GM08714 (cell line): Measurements from ENCODE around the gene RXRA.

ENCODE experiments used
- H3K4me3 ChIP-seq: fragments of 200-500 bp; sonication (Bioruptor generic); 2 replicates; pipeline ENCODE4 v1.5.1; 2014; ENCODE audit warnings: mild to moderate bottlenecking, low read length, inconsistent platforms
- ZNF274 ChIP-seq: IDR thresholded peaks from 2 replicates; pipeline ENCODE4 v1.6.1; 2012; ENCODE audit warnings: mild to moderate bottlenecking, low read depth, low read length

Gene RXRA

DNA sequence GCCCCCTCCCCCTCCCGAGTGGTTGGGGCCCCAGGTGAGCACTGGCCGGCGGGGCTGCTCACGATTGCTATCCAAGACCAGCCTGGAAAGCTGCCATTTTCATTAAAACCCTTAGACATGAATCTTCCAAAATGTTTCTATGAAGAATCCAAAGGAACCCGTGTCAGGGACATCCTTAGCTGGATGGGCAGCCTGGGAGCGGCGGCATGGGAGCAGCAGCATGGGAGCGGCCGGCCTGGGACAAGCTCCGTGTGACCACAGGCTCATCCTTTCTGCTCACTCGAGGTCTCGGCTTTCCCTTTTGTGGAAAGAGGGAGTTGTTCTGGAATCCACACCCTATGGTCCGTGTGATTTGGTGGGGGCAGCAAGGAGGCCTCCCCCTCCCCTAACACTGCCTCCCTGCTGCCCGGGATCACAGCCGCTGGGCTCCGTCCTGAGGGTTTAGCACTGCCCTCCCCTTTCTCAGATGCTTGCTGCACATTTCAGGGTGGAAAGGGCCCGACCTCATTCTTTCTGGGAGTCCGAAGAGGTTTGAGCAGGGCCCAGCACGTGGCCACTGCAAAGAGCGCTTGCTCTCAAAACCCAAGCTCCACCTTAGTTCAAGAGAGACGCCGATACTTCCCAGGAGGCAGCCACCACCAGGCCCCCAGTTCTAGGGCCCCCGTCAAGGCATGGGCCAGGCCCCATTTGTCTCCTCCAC, 127.7 kb downstream of the RXRA start:
- no peak overlapping the region for H3K4me3 ChIP-seq
- TF ChIP-seq ZNF274 = no peak

DNA sequence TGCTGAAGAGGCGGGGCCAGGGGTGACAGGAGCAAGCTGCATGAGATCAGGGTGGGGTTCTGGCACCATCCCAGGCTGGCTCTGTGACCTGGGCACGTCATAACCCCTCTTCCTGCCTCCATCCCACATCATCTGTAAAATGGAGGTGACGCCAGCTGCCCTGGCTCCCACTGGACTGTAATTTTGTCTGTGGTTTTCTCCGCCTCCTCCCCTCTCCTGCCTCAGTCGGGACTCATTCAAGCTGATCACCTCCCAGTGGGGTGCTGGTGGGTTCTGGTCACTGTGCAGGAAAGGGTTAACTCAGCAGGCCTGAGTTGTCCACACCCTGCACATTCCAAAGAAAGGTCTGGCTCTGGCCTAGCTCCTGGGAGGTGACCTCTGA, 128.2 kb downstream of the RXRA start:
- no peak overlapping the region for H3K4me3 ChIP-seq
- no peak for TF ChIP-seq ZNF274

DNA sequence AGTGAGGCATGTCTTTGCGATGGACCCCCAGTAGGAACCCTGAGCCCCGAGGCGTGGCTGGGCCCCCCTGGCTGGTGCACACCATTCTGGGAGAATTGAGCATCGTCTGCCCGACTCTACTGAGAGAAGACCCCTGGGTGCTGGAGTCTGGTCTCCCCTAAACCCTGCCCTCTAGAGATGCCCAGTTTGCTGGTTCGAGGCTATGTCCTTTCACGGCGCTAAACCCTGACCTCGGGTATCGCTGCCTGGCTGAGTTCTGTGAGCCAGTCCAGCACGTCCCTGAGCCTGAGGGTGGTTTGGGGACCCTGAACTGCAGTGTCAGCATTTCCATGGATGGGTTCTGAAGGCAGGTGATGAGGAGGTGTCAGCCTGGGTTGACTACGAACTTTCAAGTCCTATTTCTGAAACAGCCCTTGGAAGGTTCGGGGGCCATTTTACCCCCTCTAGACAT, 128.8 kb downstream of the RXRA start:
- H3K4me3 ChIP-seq = no peak overlapping the region
- no peak for TF ChIP-seq ZNF274

DNA sequence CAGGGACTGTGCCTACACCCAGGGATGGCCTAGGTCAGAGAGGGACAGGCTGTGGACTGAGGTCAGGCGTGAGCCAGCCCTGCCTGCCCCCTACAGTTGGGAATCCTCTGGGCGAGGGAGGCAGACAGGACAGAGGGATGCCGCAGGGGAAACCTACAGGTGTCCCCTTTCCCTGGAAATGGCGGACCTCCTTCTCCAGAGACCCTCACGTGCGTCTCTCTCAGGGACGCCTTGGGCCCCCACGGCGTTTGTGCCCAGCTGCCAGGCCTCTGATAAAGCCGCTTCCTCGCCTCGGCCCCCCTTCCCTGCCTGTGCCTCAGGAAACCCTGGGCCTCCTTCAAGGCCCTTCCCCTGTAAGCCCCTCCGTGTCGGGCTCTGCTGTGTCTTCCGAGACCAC, 129.3 kb downstream of the RXRA start:
- TF ChIP-seq ZNF274 = no peak
- H3K4me3 ChIP-seq = no peak overlapping the region

DNA sequence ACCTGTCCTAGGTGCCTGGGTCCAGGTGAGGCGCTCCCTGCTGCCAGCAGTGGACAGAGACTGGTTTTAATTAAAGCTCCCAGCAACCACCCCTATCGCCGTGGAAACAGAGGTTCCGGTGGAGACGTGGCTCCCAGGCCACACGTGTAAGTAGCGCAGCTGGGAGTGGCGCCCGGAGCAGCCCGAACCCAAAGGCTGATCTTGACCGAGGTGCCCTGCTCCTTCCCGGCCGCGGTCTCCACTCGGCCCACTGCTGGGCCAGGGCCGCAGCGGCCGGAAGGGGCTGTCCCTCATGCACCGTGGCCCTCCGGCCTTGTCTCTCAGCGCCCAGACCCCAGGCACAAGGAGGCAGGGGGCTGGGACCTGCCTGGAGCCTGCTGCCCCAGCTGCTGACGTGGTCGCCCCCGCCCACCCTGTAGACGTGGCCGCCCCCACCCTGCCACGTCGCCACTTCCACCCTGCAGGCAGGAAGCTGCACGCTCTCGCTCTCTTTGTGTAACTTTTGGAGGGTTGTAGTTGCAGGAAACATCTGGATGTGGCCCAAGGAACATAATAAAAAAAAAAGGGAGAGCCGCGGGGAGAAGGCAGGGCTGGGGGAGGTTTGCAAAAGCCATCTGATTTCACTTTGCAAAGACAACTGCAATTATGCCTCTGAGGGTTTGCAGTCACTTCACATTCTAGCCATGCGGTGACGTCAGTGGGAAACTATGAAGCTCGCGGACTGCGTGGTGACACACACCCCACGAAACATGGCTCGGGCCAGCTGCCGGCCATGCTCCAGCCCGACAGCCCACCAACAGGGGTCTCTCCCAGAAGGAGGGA, 129.9 kb downstream of the RXRA start:
- TF ChIP-seq ZNF274 = no peak
- H3K4me3 ChIP-seq = no peak overlapping the region; the same call in 1 of the 2 replicates

DNA sequence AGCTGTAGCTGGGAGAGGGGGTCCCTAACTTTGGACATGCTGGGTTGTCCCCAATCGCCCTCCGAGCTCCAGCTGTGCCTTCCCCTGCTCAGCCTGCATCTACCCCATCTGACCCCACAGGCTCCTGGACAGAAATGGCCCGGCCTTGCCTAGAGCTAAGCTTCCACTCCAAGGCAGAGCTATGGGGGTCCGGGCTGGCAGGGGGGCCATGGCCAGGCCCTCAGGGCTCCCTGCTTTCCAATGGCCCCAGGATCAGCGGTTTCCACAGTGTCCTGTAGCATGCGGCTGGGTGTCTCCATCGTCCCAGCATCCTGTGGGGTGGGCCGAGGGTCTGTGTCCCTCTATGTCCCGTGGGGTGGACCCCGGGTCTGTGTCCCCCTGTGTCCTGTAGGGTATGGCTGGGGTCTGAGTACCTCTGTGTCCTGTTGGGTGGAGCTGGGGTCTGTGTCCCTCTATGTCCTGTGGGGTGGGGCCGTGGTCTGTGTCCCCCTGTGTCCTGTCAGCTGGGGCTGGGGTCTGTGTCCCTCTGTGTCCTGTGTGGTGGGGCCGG, 130.6 kb downstream of the RXRA start:
- no peak overlapping the region; the same call in 1 of the 2 replicates for H3K4me3 ChIP-seq
- no peak for TF ChIP-seq ZNF274

DNA sequence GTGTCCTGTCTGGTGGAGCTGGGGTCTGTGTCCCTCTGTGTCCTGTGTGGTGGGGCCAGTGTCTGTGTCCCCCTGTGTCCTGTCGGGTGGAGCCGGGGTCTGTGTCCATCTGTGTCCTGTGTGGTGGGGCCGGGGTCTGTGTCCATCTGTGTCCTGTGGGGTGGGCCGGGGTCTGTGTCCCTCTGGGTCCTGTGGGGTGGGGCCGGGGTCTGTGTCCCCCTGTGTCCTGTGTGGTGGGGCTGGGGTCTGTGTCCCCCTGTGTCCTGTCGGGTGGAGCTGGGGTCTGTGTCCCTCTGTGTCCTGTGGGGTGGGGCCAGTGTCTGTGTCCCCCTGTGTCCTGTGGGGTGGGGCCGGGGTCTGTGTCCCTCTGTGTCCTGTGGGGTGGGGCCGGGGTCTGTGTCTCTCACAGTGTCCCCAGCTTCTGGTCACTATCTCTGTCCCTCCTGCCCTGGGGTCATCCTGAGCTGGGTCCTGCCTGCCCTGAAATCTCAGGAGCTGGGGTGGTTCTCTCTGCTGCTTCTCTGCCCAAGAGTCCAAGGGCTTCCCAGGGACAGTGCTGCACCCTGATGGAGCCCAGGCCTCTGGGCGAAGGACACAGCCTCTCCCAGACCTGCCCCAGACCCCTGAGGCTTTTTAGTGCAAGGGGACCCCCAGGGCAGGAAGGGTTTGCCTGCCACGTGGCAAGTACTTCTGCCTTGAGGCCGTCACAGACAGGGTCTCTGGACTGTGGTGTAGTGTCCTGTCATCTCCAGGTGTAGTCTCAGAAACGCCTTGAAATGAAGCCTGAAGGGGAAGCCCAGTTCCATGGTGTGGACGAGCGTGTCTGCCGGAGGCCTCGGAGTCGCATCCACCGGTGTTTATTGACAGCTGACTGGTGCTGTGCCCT, 131.3 kb downstream of the RXRA start:
- H3K4me3 ChIP-seq = no peak overlapping the region
- TF ChIP-seq ZNF274 = no peak

DNA sequence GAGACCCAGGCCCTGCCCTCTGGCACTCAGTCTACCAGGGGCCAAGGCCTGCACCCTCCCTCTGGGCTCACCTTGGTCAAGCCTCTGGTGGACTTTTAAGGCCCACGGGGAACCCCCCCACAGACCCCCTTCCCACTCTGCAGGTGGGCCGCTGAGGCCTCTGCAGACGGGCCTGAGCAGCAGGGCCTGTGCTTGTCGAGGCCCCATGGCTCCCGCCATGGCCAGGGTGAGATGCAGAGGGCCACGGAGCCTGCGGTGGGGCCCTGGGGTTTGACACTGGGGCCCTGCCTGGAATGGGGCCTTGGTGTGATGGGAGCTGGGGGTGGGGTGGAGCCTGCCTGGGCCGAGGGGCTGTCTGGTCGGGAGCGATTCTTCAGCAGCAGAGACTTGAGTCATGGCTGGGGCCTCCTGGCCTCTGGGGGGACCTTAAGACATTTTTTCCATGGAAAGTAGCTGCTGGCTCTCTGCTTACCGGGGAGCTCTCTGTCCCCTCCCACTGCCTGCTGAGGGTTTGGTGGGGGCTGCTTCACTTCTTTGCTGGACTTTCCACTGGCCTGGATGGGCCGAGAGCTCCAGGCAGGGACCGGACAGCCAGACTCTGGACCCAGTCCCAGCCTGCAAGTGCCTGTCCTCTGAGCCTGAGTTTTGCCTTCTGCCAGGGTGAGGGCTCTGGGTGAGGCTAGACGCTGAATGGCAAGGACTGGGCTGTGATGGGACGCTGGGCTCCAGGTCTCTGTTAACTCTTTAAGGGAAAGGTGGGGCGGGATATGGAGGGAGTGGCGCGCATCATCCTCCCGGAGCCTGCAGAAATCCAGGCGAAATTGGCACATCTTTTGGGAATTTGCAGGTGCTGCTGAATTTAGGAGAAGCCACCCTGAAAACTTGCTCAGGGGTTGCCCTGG, 132.2 kb downstream of the RXRA start:
- no peak for TF ChIP-seq ZNF274
- no peak overlapping the region for H3K4me3 ChIP-seq

DNA sequence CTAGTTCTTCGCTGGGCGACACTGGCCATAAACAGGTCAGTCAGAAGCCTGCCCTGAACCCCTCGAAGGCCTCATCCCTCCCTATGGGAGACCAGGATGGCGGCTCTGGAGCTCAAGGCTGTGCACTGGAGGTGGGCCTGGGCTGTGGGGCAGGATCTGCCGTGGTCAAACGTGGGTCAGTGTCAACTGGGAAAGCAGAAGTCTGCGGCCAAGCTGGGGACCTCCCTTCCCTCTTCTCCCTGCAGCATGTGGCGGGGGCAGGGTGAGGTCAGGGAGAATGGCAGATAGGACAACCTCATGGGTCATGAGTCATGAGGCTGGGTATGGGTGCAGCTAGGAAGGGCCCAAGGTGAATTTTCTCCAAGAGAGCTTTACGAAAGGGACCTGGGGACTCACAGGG, 132.9 kb downstream of the RXRA start:
- TF ChIP-seq ZNF274 = no peak
- H3K4me3 ChIP-seq = no peak overlapping the region

DNA sequence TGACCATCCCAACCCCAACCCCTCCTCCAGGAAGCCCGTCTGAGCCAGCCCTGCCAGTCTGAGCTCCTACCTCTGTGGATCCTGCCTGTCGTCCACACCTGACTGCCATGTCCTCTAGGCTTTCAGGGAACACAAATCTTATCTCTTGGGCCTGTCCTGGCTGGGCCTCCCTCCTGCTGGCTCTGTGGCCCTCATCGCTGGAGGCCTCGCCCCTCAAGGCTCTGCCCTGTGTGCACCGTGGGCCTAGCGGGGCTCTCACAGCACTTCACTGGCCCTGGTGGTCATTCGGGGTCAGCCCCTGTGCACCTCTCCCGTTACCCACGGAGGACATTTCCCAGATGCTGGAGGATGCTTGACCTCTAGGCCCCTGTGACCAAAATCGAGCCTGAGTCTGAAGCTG, 133.3 kb downstream of the RXRA start:
- TF ChIP-seq ZNF274 = no peak
- no peak overlapping the region for H3K4me3 ChIP-seq

DNA sequence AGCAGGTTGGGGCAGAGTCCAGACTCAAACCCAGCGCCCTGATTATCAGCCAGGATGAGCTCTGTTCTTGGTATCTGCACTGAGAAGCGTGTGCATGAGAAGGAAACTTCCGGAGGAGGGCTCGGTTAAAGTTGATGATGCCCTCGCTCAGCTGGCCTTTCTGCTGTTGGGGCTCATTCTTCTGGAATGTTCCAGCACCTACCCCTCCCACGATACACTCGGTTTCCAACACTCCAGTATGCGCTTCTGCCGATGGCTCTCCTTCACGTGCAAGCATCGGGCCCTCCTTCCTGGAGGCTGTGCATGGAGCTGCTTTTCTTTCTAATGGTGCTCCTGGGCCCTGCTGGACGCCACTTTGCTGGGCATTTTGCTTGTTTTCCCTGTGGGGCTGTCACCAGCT, 134.0 kb downstream of the RXRA start:
- H3K4me3 ChIP-seq = no peak overlapping the region
- no peak for TF ChIP-seq ZNF274

DNA sequence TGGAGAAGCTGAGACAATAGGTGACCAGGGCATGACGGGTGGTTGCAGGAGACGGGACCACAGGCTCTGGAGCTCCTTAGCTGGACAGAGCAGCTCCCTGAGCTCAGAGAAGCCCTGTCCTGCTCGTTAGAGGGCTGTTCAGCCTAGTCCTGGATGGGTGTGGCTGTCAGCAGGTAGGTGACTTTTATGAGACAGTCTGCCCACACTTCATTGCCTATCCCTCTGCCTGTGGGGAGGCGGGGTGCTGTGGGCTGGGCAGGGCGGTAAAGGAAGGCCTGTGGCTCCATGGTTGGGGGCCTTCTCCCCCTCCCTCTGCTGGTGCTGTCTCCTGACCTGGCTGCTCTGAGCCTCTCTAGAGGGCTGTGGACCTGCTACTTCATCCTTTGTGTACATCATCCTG, 134.6 kb downstream of the RXRA start:
- H3K4me3 ChIP-seq = no peak overlapping the region

DNA sequence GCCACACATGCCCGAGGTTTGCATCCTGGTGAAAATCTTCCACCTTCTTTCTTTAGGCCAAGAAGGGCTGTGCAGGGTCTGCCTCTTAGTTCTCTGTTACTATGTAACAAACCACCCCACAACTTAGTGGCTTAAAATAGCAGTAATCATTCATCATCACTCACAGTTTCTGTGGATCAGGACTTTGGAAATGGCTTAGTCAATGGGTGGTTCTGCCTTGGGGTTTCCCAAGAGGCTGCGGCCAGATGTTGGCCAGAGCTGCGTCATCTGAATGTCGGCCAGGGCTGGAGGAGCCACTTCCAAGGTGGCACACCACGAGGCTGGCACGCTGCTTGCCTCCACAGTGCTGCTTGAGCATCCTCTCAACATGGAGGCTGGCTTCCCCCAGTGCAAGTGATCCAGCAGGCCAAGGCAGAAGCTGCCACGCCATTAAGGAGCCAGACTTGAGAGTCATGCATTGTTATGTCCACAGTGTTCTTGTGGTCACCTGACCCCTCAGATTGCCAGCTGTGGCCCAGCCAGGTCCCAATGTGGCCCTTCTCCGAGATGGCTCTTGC, 135.2 kb downstream of the RXRA start:
- no peak for TF ChIP-seq ZNF274
- no peak overlapping the region for H3K4me3 ChIP-seq

More for the DNA sequence above, 134.6 kb downstream of the RXRA start:
- no peak for TF ChIP-seq ZNF274
